Hepatocyte (in vitro differentiated cells): ENCODE results near the gene TMC5. TPM values are rescaled to one million over a fixed set of nuclear protein-coding genes. Genes with fewer than 3 reads are reported as not detected.

Experiments
- DNase-seq: peaks from one replicate; pipeline ENCODE4 v3.0.0-alpha.2; 2016; ENCODE audit warnings: low spot score
- H2AFZ ChIP-seq: fragments of 200-600 bp; sonication (generic); 2 replicates; pipeline ENCODE4 v1.6.0; 2016; ENCODE audit warnings: antibody characterized with exemption, mild to moderate bottlenecking
- H3K27ac ChIP-seq: fragments of 200-600 bp; sonication (generic); 2 replicates; pipeline ENCODE4 v1.5.1; 2016; ENCODE audit warnings: mild to moderate bottlenecking
- H3K27me3 ChIP-seq: fragments of 200-600 bp; sonication (generic); 2 replicates; pipeline ENCODE4 v1.6.1; 2016
- H3K36me3 ChIP-seq: fragments of 200-600 bp; sonication (generic); replicated peaks from 2 replicates; pipeline ENCODE4 v1.5.1; 2016; ENCODE audit warnings: low read depth; ENCODE audit not compliant: insufficient read depth
- H3K4me1 ChIP-seq: fragments of 200-600 bp; sonication (generic); 2 replicates; pipeline ENCODE4 v1.5.1; 2016; ENCODE audit warnings: mild to moderate bottlenecking, moderate library complexity; ENCODE audit not compliant: insufficient read depth
- H3K4me2 ChIP-seq: fragments of 200-600 bp; sonication (generic); 2 replicates; pipeline ENCODE4 v1.6.0; 2016
- H3K4me3 ChIP-seq: fragments of 200-600 bp; sonication (generic); 2 replicates; pipeline ENCODE4 v1.5.1; 2016; ENCODE audit warnings: mild to moderate bottlenecking
- H3K79me2 ChIP-seq: fragments of 200-600 bp; sonication (generic); 2 replicates; pipeline ENCODE4 v1.6.0; 2017; ENCODE audit warnings: mild to moderate bottlenecking
- H3K9me2 ChIP-seq: fragments of 200-600 bp; sonication (generic); replicated peaks from 2 replicates; pipeline ENCODE4 v1.6.0; 2017; ENCODE audit warnings: mild to moderate bottlenecking; ENCODE audit not compliant: insufficient read depth
- H3K9me3 ChIP-seq: fragments of 200-600 bp; sonication (generic); 2 replicates; pipeline ENCODE4 v1.5.1; 2016; ENCODE audit warnings: low read depth, mild to moderate bottlenecking
- H4K20me1 ChIP-seq: fragments of 200-600 bp; sonication (generic); 2 replicates; pipeline ENCODE4 v1.6.0; 2016; ENCODE audit warnings: mild to moderate bottlenecking; ENCODE audit not compliant: insufficient read depth, poor library complexity, severe bottlenecking
- EZH2 ChIP-seq: fragments of 200-600 bp; sonication (generic); IDR thresholded peaks from 2 replicates; pipeline ENCODE4 v1.6.1; 2016; ENCODE audit warnings: antibody characterized with exemption, mild to moderate bottlenecking, borderline replicate concordance
- EZH2phosphoT487 ChIP-seq: fragments of 200-600 bp; sonication (generic); IDR thresholded peaks from one replicate; pipeline ENCODE4 v1.6.1; 2018; ENCODE audit warnings: antibody characterized with exemption, mild to moderate bottlenecking, low read depth, moderate library complexity; ENCODE audit not compliant: unreplicated experiment, severe bottlenecking
- WGBS: methylation state at CpG from one replicate; pipeline ENCODE4 v1.1.6; 2016; ENCODE audit warnings: low lambda C conversion rate; ENCODE audit errors: missing lambda C conversion rate; 5-methylcytosine and 5-hydroxymethylcytosine counted together
- polyA plus RNA-seq: library from polyadenylated mRNA; unstranded; fragments of >200 nt; fragmentation: Nextera tagmentation; extraction: Ambion mirVana; gene quantifications from 2 replicates; pipeline ENCODE4 v1.2.1, GENCODE V29; 2016
- total RNA-seq: library from RNA; depleted of rRNA; stranded (reverse); fragments of >200 nt; gene quantifications from 2 replicates; pipeline ENCODE4 v1.2.3, GENCODE V29; 2014
- TF ChIP-seq, protein P1 (sequence below): fragments of 200-600 bp; sonication (generic); IDR thresholded peaks from 2 replicates; pipeline ENCODE4 v1.5.1; 2016; ENCODE audit warnings: antibody characterized with exemption, mild to moderate bottlenecking; ENCODE audit not compliant: poor library complexity

TMC5 gene
- total and polyA plus RNA-seq, 2 experiments from 2014 or later, result 2.9 to 3.3 TPM

DNA sequence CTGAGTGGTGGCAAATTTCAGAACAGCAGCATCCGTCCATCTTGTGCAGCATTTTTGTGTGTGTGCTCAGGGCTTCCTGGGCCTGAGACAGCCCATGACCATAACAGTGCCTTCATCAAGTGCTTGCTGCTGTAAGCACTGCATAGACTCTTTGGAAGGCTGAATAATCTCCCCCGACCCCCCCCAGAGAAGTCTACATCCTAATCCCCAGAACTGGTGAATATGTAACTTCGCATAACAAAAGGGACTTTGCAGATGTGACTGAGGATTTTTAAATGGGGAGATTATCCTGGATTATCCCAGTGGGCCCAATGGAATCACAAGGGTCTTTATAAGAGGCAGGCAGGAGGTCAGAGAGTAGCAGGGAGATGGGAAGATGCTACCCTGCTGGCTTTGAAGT, 50.6 kb downstream of the TMC5 start:
- Histone ChIP-seq H3K27ac (no peak overlapping the region), H3K4me2 (no peak overlapping the region), H3K36me3 (no peaks in the 10 kb centered on the region), H3K4me1 (no peaks in the 10 kb centered on the region), H3K9me2 (no peaks in the 10 kb centered on the region), H3K9me3 (no peaks in the 10 kb centered on the region), H3K79me2 (no peaks in the 10 kb centered on the region), H3K27me3 (no peaks in the 10 kb centered on the region), H4K20me1 (no peaks in the 10 kb centered on the region), H3K4me3 (no peak overlapping the region), H2AFZ (no peak overlapping the region)
- DNase-seq, result no peak
- TF ChIP-seq EZH2phosphoT487 (no peak), EZH2 (no peak)
- TF ChIP-seq, protein P1, sequence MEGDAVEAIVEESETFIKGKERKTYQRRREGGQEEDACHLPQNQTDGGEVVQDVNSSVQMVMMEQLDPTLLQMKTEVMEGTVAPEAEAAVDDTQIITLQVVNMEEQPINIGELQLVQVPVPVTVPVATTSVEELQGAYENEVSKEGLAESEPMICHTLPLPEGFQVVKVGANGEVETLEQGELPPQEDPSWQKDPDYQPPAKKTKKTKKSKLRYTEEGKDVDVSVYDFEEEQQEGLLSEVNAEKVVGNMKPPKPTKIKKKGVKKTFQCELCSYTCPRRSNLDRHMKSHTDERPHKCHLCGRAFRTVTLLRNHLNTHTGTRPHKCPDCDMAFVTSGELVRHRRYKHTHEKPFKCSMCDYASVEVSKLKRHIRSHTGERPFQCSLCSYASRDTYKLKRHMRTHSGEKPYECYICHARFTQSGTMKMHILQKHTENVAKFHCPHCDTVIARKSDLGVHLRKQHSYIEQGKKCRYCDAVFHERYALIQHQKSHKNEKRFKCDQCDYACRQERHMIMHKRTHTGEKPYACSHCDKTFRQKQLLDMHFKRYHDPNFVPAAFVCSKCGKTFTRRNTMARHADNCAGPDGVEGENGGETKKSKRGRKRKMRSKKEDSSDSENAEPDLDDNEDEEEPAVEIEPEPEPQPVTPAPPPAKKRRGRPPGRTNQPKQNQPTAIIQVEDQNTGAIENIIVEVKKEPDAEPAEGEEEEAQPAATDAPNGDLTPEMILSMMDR, result no peak
- WGBS, result 94% methylated on average over 3 of the region's 3 CpGs

DNA sequence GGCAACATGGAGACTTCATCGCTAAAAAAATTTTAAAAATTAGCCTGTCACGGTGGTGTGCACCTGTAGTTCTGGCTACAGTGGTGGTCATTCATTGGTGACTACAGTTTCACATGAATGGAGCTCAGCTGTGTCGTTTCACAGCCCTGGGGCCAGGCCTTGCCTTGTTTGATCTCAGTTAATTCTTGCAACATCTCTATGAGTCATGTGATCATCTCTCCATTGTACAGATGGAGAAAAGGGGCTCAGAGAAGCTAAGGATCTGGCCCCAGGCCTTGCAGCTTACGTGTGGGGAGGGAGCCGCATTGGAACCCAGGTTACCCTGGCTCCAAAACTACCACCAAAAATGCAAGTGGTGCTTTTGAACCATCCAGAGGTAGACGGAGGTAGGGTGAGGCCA, 54.8 kb downstream of the TMC5 start:
- H3K4me1 ChIP-seq, result no peaks in the 10 kb centered on the region
- H3K4me2 ChIP-seq, result no peak overlapping the region
- DNase-seq, result no peak
- no peaks in the 10 kb centered on the region for H3K36me3 ChIP-seq
- H3K9me2 ChIP-seq, result no peaks in the 10 kb centered on the region
- no peak overlapping the region for H3K27ac ChIP-seq
- H3K9me3 ChIP-seq, result no peaks in the 10 kb centered on the region
- H3K27me3 ChIP-seq, result no peaks in the 10 kb centered on the region
- H4K20me1 ChIP-seq, result no peaks in the 10 kb centered on the region
- no peaks in the 10 kb centered on the region for H3K79me2 ChIP-seq
- no peak for TF ChIP-seq EZH2phosphoT487
- TF ChIP-seq, protein P1, result no peak
- no peak overlapping the region for H2AFZ ChIP-seq
- H3K4me3 ChIP-seq, result no peak overlapping the region
- WGBS, result 84% methylated on average over 6 of the region's 6 CpGs

DNA sequence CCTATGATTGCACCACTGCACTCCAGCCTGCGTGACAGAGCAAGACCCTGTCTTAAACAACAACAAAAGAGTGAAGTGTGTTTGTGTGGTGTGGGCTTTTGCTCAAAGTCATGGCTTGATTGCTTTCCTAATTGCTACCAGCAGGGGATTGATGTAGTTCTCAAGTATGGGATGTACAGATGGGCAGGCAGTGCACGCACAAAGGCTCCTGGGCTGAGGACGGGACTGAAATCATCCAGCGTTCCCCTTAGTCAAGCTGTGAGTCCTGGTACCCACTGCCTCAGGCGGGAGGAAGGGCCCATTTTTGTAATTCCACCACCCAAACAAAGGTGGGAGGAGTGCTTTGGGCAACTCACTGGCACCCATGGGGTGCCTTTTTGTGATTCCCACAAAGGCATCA, 56.9 kb downstream of the TMC5 start:
- Histone ChIP-seq H3K36me3 (no peaks in the 10 kb centered on the region), H3K27ac (no peak overlapping the region), H3K79me2 (no peaks in the 10 kb centered on the region), H3K4me1 (no peaks in the 10 kb centered on the region), H3K4me3 (no peak overlapping the region), H3K9me2 (no peaks in the 10 kb centered on the region), H4K20me1 (no peaks in the 10 kb centered on the region), H2AFZ (no peak overlapping the region), H3K9me3 (no peaks in the 10 kb centered on the region), H3K27me3 (no peaks in the 10 kb centered on the region), H3K4me2 (no peak overlapping the region)
- TF ChIP-seq EZH2 (no peak), EZH2phosphoT487 (no peak)
- TF ChIP-seq, protein P1, result no peak
- DNase-seq, result no peak
- 82% methylated on average over 5 of the region's 5 CpGs for WGBS

DNA sequence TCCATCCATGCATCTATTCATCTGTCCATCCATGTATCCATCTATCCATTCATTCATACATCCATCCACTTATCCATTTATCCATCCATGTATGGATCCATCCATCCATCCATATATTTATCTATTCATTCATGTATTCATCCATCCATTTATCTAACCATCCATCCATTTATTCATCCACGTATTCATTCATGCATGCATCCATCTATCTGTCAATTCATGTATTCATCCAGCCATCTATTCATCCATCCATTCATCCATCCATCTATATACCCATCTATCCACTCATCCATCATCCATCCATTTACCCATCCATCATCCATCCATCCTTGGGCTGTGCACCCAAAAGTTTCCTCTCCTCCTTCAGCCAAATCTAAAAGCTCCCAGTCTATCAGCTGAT, 60.8 kb downstream of the TMC5 start:
- H3K9me2 ChIP-seq, result no peaks in the 10 kb centered on the region
- H3K27me3 ChIP-seq, result no peaks in the 10 kb centered on the region
- no peaks in the 10 kb centered on the region for H3K9me3 ChIP-seq
- no peaks in the 10 kb centered on the region for H3K4me1 ChIP-seq
- H3K4me2 ChIP-seq, result no peak overlapping the region
- TF ChIP-seq, protein P1, result no peak
- no peak for TF ChIP-seq EZH2phosphoT487
- no peak for TF ChIP-seq EZH2
- H4K20me1 ChIP-seq, result no peaks in the 10 kb centered on the region
- no peak for DNase-seq
- H3K4me3 ChIP-seq, result no peak overlapping the region
- 93% methylated on average over 1 of the region's 1 CpG for WGBS
- no peak overlapping the region for H3K27ac ChIP-seq
- H2AFZ ChIP-seq, result no peak overlapping the region
- no peaks in the 10 kb centered on the region for H3K79me2 ChIP-seq
- H3K36me3 ChIP-seq, result no peaks in the 10 kb centered on the region
